ENCODE results near the gene SDE2.
A peak's percentile ranks its signal among the peaks of the same experiment; 100 is the strongest.
"Not testable (repeated sequence)": the region's sequence is repeated elsewhere in the genome, so short reads cannot be mapped to it uniquely, and the experiment has no call there.

Gene SDE2

DNA sequence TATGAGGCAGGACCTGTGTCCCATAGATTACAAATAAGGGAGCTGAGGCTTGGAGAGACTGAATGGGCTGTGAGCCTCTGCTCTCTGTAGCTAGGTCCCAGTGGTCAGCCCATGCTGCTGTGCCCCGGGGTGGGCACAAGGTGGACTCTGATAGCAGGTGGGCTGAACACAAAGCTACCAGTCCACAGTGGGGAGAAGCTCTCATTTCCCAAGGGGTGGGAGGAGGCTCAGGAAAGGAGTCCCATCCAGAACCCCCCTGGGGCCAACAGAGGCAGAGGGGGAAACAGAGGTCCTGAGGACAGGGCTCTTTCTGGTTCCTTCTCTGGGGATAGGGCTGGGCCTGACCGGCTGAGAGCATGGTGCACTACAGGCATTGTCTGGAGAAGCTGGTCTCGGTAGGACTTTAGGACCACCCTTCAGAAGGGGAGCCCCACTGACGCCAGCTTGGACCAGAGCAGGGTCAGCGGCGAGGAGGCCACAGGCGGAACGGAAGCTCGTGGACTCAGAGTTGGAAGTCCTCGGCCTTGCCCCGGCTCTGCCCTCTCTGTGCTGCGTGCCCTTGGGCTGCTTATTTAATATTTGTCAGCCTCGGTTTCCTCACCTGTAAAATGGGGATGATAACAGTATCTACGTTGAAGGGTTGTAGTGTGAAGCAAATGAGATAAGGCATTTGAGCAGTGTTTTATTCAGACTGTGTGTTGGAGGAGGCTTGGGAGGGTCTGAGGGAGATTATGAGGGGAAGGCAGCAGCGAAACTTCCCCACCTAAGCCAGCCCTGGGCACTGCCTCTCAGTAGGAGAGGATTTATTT lies 26.6 kb downstream of the SDE2 start:
- TF ChIP-seq CTCF (IDR thresholded peaks at IDR 0.05; ENCODE audit: low read depth, low read length): no peak

DNA sequence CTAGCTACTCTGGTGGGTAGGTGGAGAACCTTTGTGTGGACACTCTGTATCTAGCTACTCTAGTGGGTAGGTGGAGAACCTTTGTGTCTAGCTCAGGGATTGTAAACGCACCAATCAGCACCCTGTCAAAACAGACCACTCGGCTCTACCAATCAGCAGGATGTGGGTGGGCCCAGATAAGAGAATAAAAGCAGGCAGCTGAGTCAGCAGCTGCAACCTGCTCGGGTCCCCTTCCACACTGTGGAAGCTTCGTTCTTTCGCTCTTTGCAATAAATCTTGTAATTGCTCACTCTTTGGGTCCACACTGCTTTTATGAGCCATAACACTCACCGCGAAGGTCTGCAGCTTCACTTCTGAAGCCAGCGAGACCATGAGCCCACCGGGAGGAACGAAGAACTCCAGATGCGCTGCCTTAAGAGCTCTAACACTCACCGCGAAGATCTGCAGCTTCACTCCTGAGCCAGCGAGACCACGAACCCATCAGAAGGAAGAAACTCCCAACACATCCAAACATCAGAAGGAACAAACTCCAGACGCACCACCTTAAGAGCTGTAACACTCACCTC lies 28.5 kb downstream of the SDE2 start:
- not testable (repeated sequence) for H3K4me3 ChIP-seq (ENCODE audit: low read depth, low read length)

More for the DNA sequence above, 26.6 kb downstream of the SDE2 start:
- no peak overlapping the region for H3K4me3 ChIP-seq (ENCODE audit: low read depth, low read length)

- H3K4me3 ChIP-seq (ENCODE audit: low read depth, low read length): not testable (repeated sequence)
Observed at GRCh38 chr1:225969751-225970150, 29.4 kb downstream of the SDE2 start.

DNA sequence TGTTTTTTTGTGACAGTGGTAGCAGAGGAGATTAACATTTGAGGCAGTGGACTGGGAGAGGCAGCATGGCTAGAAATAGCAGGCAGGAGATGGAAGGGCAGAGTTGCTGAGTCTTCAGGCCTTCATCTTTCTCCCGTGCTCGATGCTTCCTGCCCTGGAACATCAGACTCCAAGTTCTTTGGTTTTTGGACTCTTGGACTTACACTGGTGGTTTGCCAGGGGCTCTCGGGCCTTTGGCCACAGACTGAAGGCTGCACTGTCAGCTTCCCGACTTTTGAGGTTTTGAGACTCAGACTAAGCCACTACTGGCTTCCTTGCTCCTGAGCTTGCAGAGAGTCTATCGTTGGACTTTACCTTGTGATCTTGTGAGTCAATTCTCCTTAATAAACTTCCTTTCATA lies 33.9 kb downstream of the SDE2 start:
- no peak for TF ChIP-seq CTCF (IDR thresholded peaks at IDR 0.05; ENCODE audit: low read depth, low read length)

DNA sequence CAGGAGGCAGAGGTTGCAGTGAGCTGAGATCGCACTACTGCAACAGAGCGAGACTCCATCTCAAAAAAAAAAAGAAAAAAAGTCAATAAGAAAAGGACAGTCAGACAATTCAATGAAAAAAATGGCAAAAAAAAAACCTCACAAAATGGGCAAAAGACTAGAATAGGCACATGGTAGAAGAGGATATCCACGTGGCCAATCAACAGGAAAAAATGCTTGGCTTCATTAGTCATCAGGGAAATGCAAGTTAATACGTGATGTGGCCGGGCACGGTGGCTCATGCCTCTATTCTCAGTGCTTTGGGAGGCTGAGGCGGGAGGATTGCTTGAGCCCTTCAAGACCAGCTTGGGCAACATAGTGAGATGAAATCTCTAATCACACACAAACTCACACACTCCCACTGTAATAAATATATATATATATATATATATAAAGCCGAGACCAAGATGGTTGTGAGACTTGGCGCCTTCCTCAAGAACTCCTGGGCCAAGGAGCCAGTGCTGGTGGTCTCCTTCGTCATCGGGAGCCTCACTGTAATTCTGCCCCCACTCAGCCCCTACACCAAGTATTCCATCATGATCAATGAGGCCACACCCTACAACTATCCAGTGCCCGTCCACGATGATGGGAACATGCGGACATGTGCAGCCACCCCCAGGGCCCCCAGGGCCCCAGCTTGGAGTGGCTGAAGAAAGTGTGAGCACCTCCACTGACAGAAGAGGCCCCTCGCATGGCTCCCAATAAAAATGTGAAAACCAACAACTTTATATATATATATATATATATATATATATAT lies 35.2 kb downstream of the SDE2 start:
- no peak for TF ChIP-seq CTCF (IDR thresholded peaks at IDR 0.05; ENCODE audit: low read depth, low read length)
- H3K4me3 ChIP-seq (ENCODE audit: low read depth, low read length): no peak overlapping the region

More for the DNA sequence above, 33.9 kb downstream of the SDE2 start:
- no peak overlapping the region for H3K4me3 ChIP-seq (ENCODE audit: low read depth, low read length)

DNA sequence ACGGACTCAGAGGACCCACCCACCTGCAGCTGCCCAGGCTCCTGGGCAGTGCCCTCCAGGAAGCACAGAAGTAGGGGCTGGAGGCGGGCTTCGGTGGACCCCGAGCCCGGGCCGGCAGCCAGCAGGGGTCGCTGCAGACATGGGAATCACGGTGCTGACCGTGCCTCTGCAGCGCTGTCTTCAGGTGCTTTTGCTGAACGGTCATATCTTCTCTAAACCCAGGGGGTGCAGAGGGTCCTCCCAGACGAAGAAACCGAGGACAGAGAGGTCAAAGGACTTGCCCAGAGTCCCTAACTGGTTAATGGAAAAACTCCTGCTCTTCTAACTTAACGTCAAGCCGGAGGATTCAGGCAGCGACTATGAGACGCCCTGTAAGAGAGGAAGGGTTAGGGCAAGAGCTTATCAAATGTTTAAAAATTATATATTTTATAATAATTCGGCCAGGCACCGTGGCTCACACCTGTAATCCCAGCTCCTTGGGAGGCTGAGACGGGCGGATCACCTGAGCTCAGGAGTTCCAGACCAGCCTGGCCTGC lies 36.6 kb downstream of the SDE2 start:
- no peak overlapping the region for H3K4me3 ChIP-seq (ENCODE audit: low read depth, low read length)
- peak; percentile 65 for TF ChIP-seq CTCF (IDR thresholded peaks at IDR 0.05; ENCODE audit: low read depth, low read length)

GRCh38 chr1:225961659-225962439 lies 37.3 kb downstream of the SDE2 start:
- H3K4me3 ChIP-seq (ENCODE audit: low read depth, low read length): no peak overlapping the region
- TF ChIP-seq CTCF (IDR thresholded peaks at IDR 0.05; ENCODE audit: low read depth, low read length): no peak
